Measurements from ENCODE around the gene FRMD4B. TPM values are rescaled to one million over a fixed set of nuclear protein-coding genes. Genes with fewer than 3 reads are reported as not detected.

The FRMD4B gene
- total and polyA plus RNA-seq, 2 experiments from 2014 or later = 6.4 to 12.8 TPM

DNA sequence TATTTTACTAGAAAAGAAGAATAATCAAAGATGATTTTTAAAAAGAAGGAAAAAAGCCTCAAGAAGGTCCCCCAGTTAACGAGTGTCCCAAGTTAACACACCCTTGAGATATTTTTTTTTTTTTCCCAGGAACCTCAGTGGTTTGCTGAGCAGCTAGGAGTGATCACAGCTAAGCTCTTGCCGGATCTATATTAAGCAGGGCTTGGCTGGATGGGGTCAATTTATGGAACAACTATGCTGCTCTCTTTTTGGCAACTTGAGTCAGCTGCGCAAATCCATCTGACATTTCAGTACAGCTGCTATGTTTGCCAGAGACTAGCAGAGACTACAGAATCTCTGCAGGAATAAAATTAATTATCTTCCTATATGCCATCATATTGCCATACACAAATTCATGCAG is 263.5 kb downstream of the FRMD4B start, which contains the start of gene LMOD3:
Gene LMOD3, minus strand, starts transcription at position 193 of the 400 bp plus-strand sequence. CDS start 209 bp downstream, outside the sequence.
- H3K27ac Mint-ChIP-seq = no peak within 1 kb of the TSS
- Histone ChIP-seq H3K36me3 (ENCODE audit: insufficient read depth) (no peaks in the 10 kb centered on the region), H3K4me3 (no peak within 1 kb of the TSS), H3K4me2 (no peak within 1 kb of the TSS), H3K27ac (ENCODE audit: low read depth) (no peak within 1 kb of the TSS), H3K9me2 (ENCODE audit: insufficient read depth) (no peaks in the 10 kb centered on the region), H4K20me1 (replicated peaks; ENCODE audit: insufficient read depth) (no peaks in the 10 kb centered on the region), H3F3A (replicated peaks; ENCODE audit: low read depth) (no peaks in the 10 kb centered on the region), H3K27me3 (ENCODE audit: insufficient read depth) (no peaks in the 10 kb centered on the region), H3K79me2 (replicated peaks; ENCODE audit: insufficient read depth) (no peaks in the 10 kb centered on the region), H3K4me1 (ENCODE audit: insufficient read depth) (peaks cover 3% of the 10 kb centered on the region; the same call in 1 of the 2 replicates), H2AFZ (peak within 1 kb of the TSS; percentile 18; the same call in 1 of the 2 replicates)
- no peak within 1 kb of the TSS for H3K4me3 Mint-ChIP-seq
- no peaks in the 10 kb centered on the region for H3K36me3 Mint-ChIP-seq (ENCODE audit: low read depth)
- peaks cover 8% of the 10 kb centered on the region; the same call in 2 of the 3 replicates for H3K4me1 Mint-ChIP-seq
- ATAC-seq (no peak), DNase-seq (ENCODE audit: low spot score) (no peak)
- H3K27me3 Mint-ChIP-seq (ENCODE audit: insufficient read depth, low read depth, poor library complexity) = no peaks in the 10 kb centered on the region
- TF ChIP-seq EZH2phosphoT487 (IDR thresholded peaks at IDR 0.05; ENCODE audit: unreplicated experiment) = no peak
- no peak for TF ChIP-seq ZNF462 (CRISPR knock-in tag; IDR thresholded peaks at IDR 0.05)
- TF ChIP-seq, protein P1, sequence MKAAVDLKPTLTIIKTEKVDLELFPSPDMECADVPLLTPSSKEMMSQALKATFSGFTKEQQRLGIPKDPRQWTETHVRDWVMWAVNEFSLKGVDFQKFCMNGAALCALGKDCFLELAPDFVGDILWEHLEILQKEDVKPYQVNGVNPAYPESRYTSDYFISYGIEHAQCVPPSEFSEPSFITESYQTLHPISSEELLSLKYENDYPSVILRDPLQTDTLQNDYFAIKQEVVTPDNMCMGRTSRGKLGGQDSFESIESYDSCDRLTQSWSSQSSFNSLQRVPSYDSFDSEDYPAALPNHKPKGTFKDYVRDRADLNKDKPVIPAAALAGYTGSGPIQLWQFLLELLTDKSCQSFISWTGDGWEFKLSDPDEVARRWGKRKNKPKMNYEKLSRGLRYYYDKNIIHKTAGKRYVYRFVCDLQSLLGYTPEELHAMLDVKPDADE (IDR thresholded peaks at IDR 0.05) = no peak
- TF ChIP-seq, protein P2, sequence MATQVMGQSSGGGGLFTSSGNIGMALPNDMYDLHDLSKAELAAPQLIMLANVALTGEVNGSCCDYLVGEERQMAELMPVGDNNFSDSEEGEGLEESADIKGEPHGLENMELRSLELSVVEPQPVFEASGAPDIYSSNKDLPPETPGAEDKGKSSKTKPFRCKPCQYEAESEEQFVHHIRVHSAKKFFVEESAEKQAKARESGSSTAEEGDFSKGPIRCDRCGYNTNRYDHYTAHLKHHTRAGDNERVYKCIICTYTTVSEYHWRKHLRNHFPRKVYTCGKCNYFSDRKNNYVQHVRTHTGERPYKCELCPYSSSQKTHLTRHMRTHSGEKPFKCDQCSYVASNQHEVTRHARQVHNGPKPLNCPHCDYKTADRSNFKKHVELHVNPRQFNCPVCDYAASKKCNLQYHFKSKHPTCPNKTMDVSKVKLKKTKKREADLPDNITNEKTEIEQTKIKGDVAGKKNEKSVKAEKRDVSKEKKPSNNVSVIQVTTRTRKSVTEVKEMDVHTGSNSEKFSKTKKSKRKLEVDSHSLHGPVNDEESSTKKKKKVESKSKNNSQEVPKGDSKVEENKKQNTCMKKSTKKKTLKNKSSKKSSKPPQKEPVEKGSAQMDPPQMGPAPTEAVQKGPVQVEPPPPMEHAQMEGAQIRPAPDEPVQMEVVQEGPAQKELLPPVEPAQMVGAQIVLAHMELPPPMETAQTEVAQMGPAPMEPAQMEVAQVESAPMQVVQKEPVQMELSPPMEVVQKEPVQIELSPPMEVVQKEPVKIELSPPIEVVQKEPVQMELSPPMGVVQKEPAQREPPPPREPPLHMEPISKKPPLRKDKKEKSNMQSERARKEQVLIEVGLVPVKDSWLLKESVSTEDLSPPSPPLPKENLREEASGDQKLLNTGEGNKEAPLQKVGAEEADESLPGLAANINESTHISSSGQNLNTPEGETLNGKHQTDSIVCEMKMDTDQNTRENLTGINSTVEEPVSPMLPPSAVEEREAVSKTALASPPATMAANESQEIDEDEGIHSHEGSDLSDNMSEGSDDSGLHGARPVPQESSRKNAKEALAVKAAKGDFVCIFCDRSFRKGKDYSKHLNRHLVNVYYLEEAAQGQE (IDR thresholded peaks at IDR 0.05; ENCODE audit: unreplicated experiment) = no peak
- TF ChIP-seq, protein P3, sequence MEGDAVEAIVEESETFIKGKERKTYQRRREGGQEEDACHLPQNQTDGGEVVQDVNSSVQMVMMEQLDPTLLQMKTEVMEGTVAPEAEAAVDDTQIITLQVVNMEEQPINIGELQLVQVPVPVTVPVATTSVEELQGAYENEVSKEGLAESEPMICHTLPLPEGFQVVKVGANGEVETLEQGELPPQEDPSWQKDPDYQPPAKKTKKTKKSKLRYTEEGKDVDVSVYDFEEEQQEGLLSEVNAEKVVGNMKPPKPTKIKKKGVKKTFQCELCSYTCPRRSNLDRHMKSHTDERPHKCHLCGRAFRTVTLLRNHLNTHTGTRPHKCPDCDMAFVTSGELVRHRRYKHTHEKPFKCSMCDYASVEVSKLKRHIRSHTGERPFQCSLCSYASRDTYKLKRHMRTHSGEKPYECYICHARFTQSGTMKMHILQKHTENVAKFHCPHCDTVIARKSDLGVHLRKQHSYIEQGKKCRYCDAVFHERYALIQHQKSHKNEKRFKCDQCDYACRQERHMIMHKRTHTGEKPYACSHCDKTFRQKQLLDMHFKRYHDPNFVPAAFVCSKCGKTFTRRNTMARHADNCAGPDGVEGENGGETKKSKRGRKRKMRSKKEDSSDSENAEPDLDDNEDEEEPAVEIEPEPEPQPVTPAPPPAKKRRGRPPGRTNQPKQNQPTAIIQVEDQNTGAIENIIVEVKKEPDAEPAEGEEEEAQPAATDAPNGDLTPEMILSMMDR (conservative IDR thresholded peaks at IDR 0.05; ENCODE audit: low read depth in 2 of 2) = no peak
- no peak for TF ChIP-seq NANOG (IDR thresholded peaks at IDR 0.05; ENCODE audit: borderline replicate concordance)
- no peak for TF ChIP-seq ZNF114 (CRISPR knock-in tag; IDR thresholded peaks at IDR 0.05)
- TF ChIP-seq POLR2AphosphoS5 (IDR thresholded peaks at IDR 0.05; ENCODE audit: low read depth) = no peak
- no peak for TF ChIP-seq CREB1 (CRISPR knock-in tag; IDR thresholded peaks at IDR 0.05; ENCODE audit: low read depth)
- TF ChIP-seq STAT1 (IDR thresholded peaks at IDR 0.05; ENCODE audit: unreplicated experiment) = no peak
- no peaks in the 10 kb centered on the region for H3K9me3 Mint-ChIP-seq
